HepG2 (cell line): Measurements from ENCODE around the gene ITGA7. TPM values are rescaled to one million over a fixed set of nuclear protein-coding genes. Genes with fewer than 3 reads are reported as not detected.
A peak's percentile ranks its signal among the peaks of the same experiment; 100 is the strongest.

Source experiments
- ATAC-seq: fragments of 200-7000 bp; cut with Tn5 transposase; 3 replicates; pipeline ENCODE4 v1.9.1; 2020; ENCODE audit warnings: mild to moderate bottlenecking, moderate library complexity
- BruUV-seq: library from RNA; stranded (reverse); fragments of 400-500 nt; replicated peaks from 2 replicates; lab custom pipeline; 2021; lab: Mats Ljungman, UMichigan
- CTCF ChIA-PET: fragments of 300-600 bp; formaldehyde crosslinking; extraction: SDS; loops from one replicate; lab custom pipeline; 2021; ENCODE audit warnings: low total read pairs, inconsistent platforms, low intra/inter-chr PET ratio; lab: Yijun Ruan, JAX
- POLR2A ChIA-PET: fragments of 350-600 bp; sonication (Branson Sonifier 250); formaldehyde crosslinking; loops from one replicate; lab custom pipeline; 2020; ENCODE audit warnings: antibody characterized with exemption, inconsistent platforms; lab: Yijun Ruan, JAX
- DNase-seq: peaks from one replicate; pipeline ENCODE4 v3.0.0-alpha.2; 2015; ENCODE audit warnings: low spot score
- FAIRE-seq: peaks from 3 replicates; lab custom pipeline; 2011; peaks lifted over from hg19 to GRCh38; lab: Jason Lieb, UNC
- H2AFZ ChIP-seq: one replicate; pipeline ENCODE4 v1.6.1; 2011; ENCODE audit warnings: low read length, inconsistent platforms
- H3K27ac ChIP-seq: fragments of 300-600 bp; 3 replicates; pipeline ENCODE4 v1.8.0; 2011; ENCODE audit warnings: mixed run types, mild to moderate bottlenecking, mixed read lengths, low read length, inconsistent platforms; ENCODE audit not compliant: insufficient read depth; ENCODE audit errors: extremely low read length
- H3K27me3 ChIP-seq, 2 experiments: fragments of 200-600 bp in 1 of 2; 2 replicates in 1 of 2; 3 replicates in 1 of 2; pipeline versions ENCODE4 v1.6.0 to v1.8.0; 2011; ENCODE audit warnings: low read length in 2 of 2, mild to moderate bottlenecking in 2 of 2, moderate library complexity in 2 of 2, inconsistent platforms in 1 of 2; ENCODE audit not compliant: insufficient read depth in 2 of 2, control insufficient read depth in 1 of 2
- H3K36me3 ChIP-seq, 2 experiments: fragments of 200-600 bp in 1 of 2; replicated peaks in 1 of 2; 2 replicates in 1 of 2; 3 replicates in 1 of 2; pipeline versions ENCODE4 v1.5.1 to v1.8.0; 2011; ENCODE audit warnings: low read length in 2 of 2, inconsistent platforms in 1 of 2; ENCODE audit not compliant: insufficient read depth in 2 of 2, control insufficient read depth in 1 of 2
- H3K4me1 ChIP-seq: 2 replicates; pipeline ENCODE4 v1.5.1; 2012; ENCODE audit warnings: low read length, inconsistent platforms; ENCODE audit not compliant: insufficient read depth
- H3K4me2 ChIP-seq: 2 replicates; pipeline ENCODE4 v1.6.0; 2011; ENCODE audit warnings: low read depth, low read length, inconsistent platforms
- H3K4me3 ChIP-seq, 3 experiments: fragments of 200-600 bp in 1 of 3; sonication (generic), shearing (Covaris generic) in 1 of 3; replicated peaks in 1 of 3; 2 replicates each; pipeline ENCODE4 v1.5.1; 2011 to 2016; ENCODE audit warnings: low read length in 3 of 3, inconsistent platforms in 2 of 3, low read depth in 2 of 3, mild to moderate bottlenecking in 2 of 3, control low read depth in 1 of 3, mixed read lengths in 1 of 3; ENCODE audit not compliant: insufficient read depth in 1 of 3
- H3K79me2 ChIP-seq: one replicate; pipeline ENCODE4 v1.6.1; 2011; ENCODE audit warnings: low read length, inconsistent platforms; ENCODE audit not compliant: insufficient read depth
- H3K9ac ChIP-seq: 2 replicates; pipeline ENCODE4 v1.6.0; 2011; ENCODE audit warnings: mild to moderate bottlenecking, low read depth, low read length, inconsistent platforms; ENCODE audit not compliant: insufficient read depth
- H3K9me3 ChIP-seq: 2 replicates; pipeline ENCODE4 v1.5.1; 2012; ENCODE audit warnings: mild to moderate bottlenecking, low read length
- H4K20me1 ChIP-seq: 2 replicates; pipeline ENCODE4 v1.6.0; 2011; ENCODE audit warnings: inconsistent platforms, mild to moderate bottlenecking, low read length, moderate library complexity; ENCODE audit not compliant: insufficient read depth
- ATF7 ChIP-seq, 2 experiments: fragments of 450-650 bp in 1 of 2; sonication (generic) in 1 of 2; formaldehyde crosslinking in 1 of 2; IDR thresholded peaks; 2 replicates each; pipeline versions ENCODE4 v1.4.0 to v1.6.1; 2016 to 2020; ENCODE audit warnings: antibody characterized with exemption in 1 of 2, mild to moderate bottlenecking in 1 of 2, missing genetic modification reagents in 1 of 2
- CCDC6 ChIP-seq: sonication (generic); formaldehyde crosslinking; IDR thresholded peaks from 2 replicates; pipeline ENCODE4 v1.8.1; 2022; ENCODE audit warnings: mild to moderate bottlenecking, missing genetic modification reagents, moderate library complexity
- FUBP1 ChIP-seq: sonication (generic); formaldehyde crosslinking; IDR thresholded peaks from 2 replicates; pipeline ENCODE4 v1.5.1; 2020; ENCODE audit warnings: missing genetic modification reagents, mild to moderate bottlenecking, borderline replicate concordance
- MAZ ChIP-seq, 2 experiments: sonication (generic) in 1 of 2; formaldehyde crosslinking in 1 of 2; IDR thresholded peaks; 2 replicates each; pipeline versions ENCODE4 v1.5.0 to v1.6.1; 2012 to 2020; ENCODE audit warnings: low read depth in 2 of 2, mild to moderate bottlenecking in 2 of 2, borderline replicate concordance in 1 of 2, improper control_type of control experiment in 1 of 2, low read length in 1 of 2, missing genetic modification reagents in 1 of 2, moderate library complexity in 1 of 2
- NFE2 ChIP-seq: sonication (generic); formaldehyde crosslinking; IDR thresholded peaks from 2 replicates; pipeline ENCODE4 v1.4.0; 2020; ENCODE audit warnings: missing genetic modification reagents
- POLR2AphosphoS2 ChIP-seq: IDR thresholded peaks from 2 replicates; pipeline ENCODE4 v1.6.1; 2011; ENCODE audit warnings: low read depth, low read length, improper control_type of control experiment
- SNRNP70 ChIP-seq: fragments of 200-400 bp; formaldehyde crosslinking; IDR thresholded peaks from 2 replicates; pipeline ENCODE4 v1.6.1; 2017; ENCODE audit warnings: mild to moderate bottlenecking, low read depth, low read length, moderate library complexity
- TAF1 ChIP-seq: sonication (generic); formaldehyde crosslinking; IDR thresholded peaks from 2 replicates; pipeline ENCODE4 v1.4.0; 2020; ENCODE audit warnings: missing genetic modification reagents
- TEAD2 ChIP-seq: sonication (generic); formaldehyde crosslinking; IDR thresholded peaks from 2 replicates; pipeline ENCODE4 v1.9.0; 2021; ENCODE audit warnings: missing genetic modification reagents
- ZBTB3 ChIP-seq: sonication (generic); formaldehyde crosslinking; IDR thresholded peaks from 2 replicates; pipeline ENCODE4 v1.4.0; 2020; ENCODE audit warnings: low read depth, mild to moderate bottlenecking, moderate library complexity, missing genetic modification reagents, borderline replicate concordance
- ZNF597 ChIP-seq: sonication (generic); formaldehyde crosslinking; IDR thresholded peaks from 2 replicates; pipeline ENCODE4 v1.5.0; 2020; ENCODE audit warnings: missing genetic modification reagents
- ZNF790 ChIP-seq: sonication (generic); formaldehyde crosslinking; IDR thresholded peaks from 2 replicates; pipeline ENCODE4 v1.8.0; 2022; ENCODE audit warnings: missing genetic modification reagents, mild to moderate bottlenecking, borderline replicate concordance
- ZSCAN29 ChIP-seq: sonication (generic); formaldehyde crosslinking; conservative IDR thresholded peaks from 2 replicates; pipeline ENCODE4 v1.4.0; 2020; ENCODE audit warnings: mild to moderate bottlenecking, missing genetic modification reagents
- WGBS: methylation state at CpG from one replicate; pipeline ENCODE4 v1.1.6; 2017; ENCODE audit warnings: low lambda C conversion rate; 5-methylcytosine and 5-hydroxymethylcytosine counted together
- in situ Hi-C: cut with HindIII; loops from 2 replicates; pipeline ENCODE4 v1.10.0; 2017; ENCODE audit warnings: low pct_unique_long_range_greater_than_20kb; ENCODE audit not compliant: extremely low pct_ligation_motif_present
- intact Hi-C: fragments of 100-400 bp; cut with micrococcal nuclease; formaldehyde crosslinking; loops from one replicate; pipeline ENCODE4 v1.10.0; 2022; ENCODE audit not compliant: unreplicated experiment
- polyA plus RNA-seq, 8 experiments: library from polyadenylated mRNA; depleted of rRNA in 3 of 8; stranded (reverse) in 7 of 8; unstranded in 1 of 8; fragments of >200 nt; fragmentation: Illumina TruSeq in 4 of 8; extraction: Trizol in 4 of 8; gene quantifications; 2 replicates each; pipeline versions ENCODE4 v1.2.1 to v1.2.3, GENCODE V29; 2011 to 2016; ENCODE audit warnings: low read depth in 4 of 8, missing spikeins in 1 of 8, mixed read lengths in 1 of 8; ENCODE audit not compliant: insufficient read depth in 1 of 8
- total RNA-seq, 5 experiments: library from RNA; depleted of rRNA; stranded (reverse); fragments of >200 nt; fragmentation: Illumina TruSeq; extraction: Trizol; gene quantifications; 2 replicates each; pipeline ENCODE4 v1.2.3, GENCODE V29; 2016; ENCODE audit warnings: low read depth in 1 of 5

Gene ITGA7
- total and polyA plus RNA-seq, 2 of the 13 experiments (the other 11 are each of a cell fraction or from before 2014, with no cell fraction given) = 0.65 to 0.75 TPM

- POLR2A ChIA-PET = no interaction called here
- CTCF ChIA-PET = no interaction called here
- Histone ChIP-seq H2AFZ (no peak overlapping the region), H3K27me3 (peaks cover 0 to 29% of the 10 kb centered on the region in 2 experiments; a peak in 2 of 5 replicates), H3K79me2 (no peaks in the 10 kb centered on the region), H4K20me1 (no peaks in the 10 kb centered on the region; the same call in 1 of the 2 replicates), H3K27ac (no peak overlapping the region), H3K4me1 (peaks cover 31% of the 10 kb centered on the region), H3K36me3 (no peaks in the 10 kb centered on the region), H3K9me3 (no peaks in the 10 kb centered on the region), H3K4me2 (no peak overlapping the region), H3K4me3 (no peak overlapping the region), H3K9ac (no peak overlapping the region)
- in situ Hi-C loops (no loop called here), intact Hi-C loops (no loop called here)
- no TSS peak for BruUV-seq
- no peak for ATAC-seq
- whole genome bisulfite sequencing = 22% methylated on average over 2 of the region's 2 CpGs
- FAIRE-seq = no peak
- no peak for DNase-seq
- peak; percentile 85 for TF ChIP-seq ATF7 (IDR thresholded peaks at IDR 0.05)
- TF ChIP-seq ATF7 (CRISPR knock-in tag; IDR thresholded peaks at IDR 0.05) = no peak
- no peak for TF ChIP-seq ZNF790
- TF ChIP-seq CCDC6 = no peak
- no peak for TF ChIP-seq POLR2AphosphoS2
Observed at GRCh38 chr12:55713721-55714120, 6.0 kb upstream of the ITGA7 start.

GRCh38 chr12:55712700-55713415 is 5.2 kb upstream of the ITGA7 start:
- POLR2A ChIA-PET = no interaction called here
- no peak overlapping the region for H3K9ac ChIP-seq
- no peak overlapping the region for H3K27ac ChIP-seq
- BruUV-seq = no TSS peak
- DNase-seq (no peak), ATAC-seq (no peak), FAIRE-seq (no peak)
- H2AFZ ChIP-seq = no peak overlapping the region
- H3K4me1 ChIP-seq = peaks cover 29% of the 10 kb centered on the region
- no peak overlapping the region for H3K4me3 ChIP-seq
- H3K79me2 ChIP-seq = no peaks in the 10 kb centered on the region
- WGBS = 0% methylated on average over 1 of the region's 1 CpG
- intact Hi-C loops = no loop called here
- H3K9me3 ChIP-seq = no peaks in the 10 kb centered on the region
- in situ Hi-C loops = no loop called here
- peaks cover 0 to 38% of the 10 kb centered on the region in 2 experiments; a peak in 2 of 5 replicates for H3K27me3 ChIP-seq
- no peaks in the 10 kb centered on the region for H3K36me3 ChIP-seq
- H4K20me1 ChIP-seq = no peaks in the 10 kb centered on the region; the same call in 1 of the 2 replicates
- CTCF ChIA-PET = no interaction called here
- H3K4me2 ChIP-seq = no peak overlapping the region
- TF ChIP-seq ZNF597 = no peak
- TF ChIP-seq TAF1 = no peak
- no peak for TF ChIP-seq NFE2 (CRISPR knock-in tag)
- TF ChIP-seq ZBTB3 = no peak
- TF ChIP-seq SNRNP70 = no peak
- TF ChIP-seq TEAD2 (CRISPR knock-in tag) = no peak
- no peak for TF ChIP-seq MAZ (IDR thresholded peaks at IDR 0.05; ENCODE audit: borderline replicate concordance, low read depth, low read length)
- no peak for TF ChIP-seq MAZ (CRISPR knock-in tag; IDR thresholded peaks at IDR 0.05; ENCODE audit: low read depth)
- no peak for TF ChIP-seq ZSCAN29 (CRISPR knock-in tag)
- TF ChIP-seq FUBP1 (CRISPR knock-in tag) = no peak
